SU-DHL-6 (cell line): ENCODE data around the gene MPRIP.

Source experiments
- H2AFZ ChIP-seq: fragments of 200-600 bp; sonication (generic); 2 replicates; pipeline ENCODE4 v1.6.1; 2014; ENCODE audit warnings: low read depth, mild to moderate bottlenecking, moderate library complexity, mixed read lengths, antibody characterized with exemption, low read length; ENCODE audit not compliant: severe bottlenecking
- H3F3A ChIP-seq: fragments of 200-600 bp; shearing (Covaris generic); 2 replicates; pipeline ENCODE4 v1.6.0; 2016; ENCODE audit warnings: antibody characterized with exemption, mild to moderate bottlenecking; ENCODE audit not compliant: insufficient read depth
- H3K27ac ChIP-seq: fragments of 200-600 bp; sonication (generic); 2 replicates; pipeline ENCODE4 v1.5.1; 2016; ENCODE audit warnings: low read depth, mild to moderate bottlenecking, low read length, moderate library complexity, mixed read lengths
- H3K27me3 ChIP-seq: fragments of 200-600 bp; sonication (generic), shearing (Covaris generic); 2 replicates; pipeline ENCODE4 v1.6.0; 2014; ENCODE audit warnings: mild to moderate bottlenecking, low read length
- H3K36me3 ChIP-seq: fragments of 200-600 bp; sonication (generic); 2 replicates; pipeline ENCODE4 v1.6.1; 2014; ENCODE audit warnings: mild to moderate bottlenecking, low read length, mixed read lengths
- H3K4me2 ChIP-seq: fragments of 300-600, 200-600 bp; shearing (Covaris generic), sonication (generic); 2 replicates; pipeline ENCODE4 v1.6.0; 2014; ENCODE audit warnings: low read length, low read depth, mild to moderate bottlenecking; ENCODE audit not compliant: poor library complexity, severe bottlenecking
- H3K4me3 ChIP-seq: fragments of 200-600 bp; sonication (generic); 2 replicates; pipeline ENCODE4 v1.5.1; 2014; ENCODE audit warnings: antibody characterized with exemption, low read length, mild to moderate bottlenecking, mixed read lengths; ENCODE audit not compliant: insufficient read depth, poor library complexity, severe bottlenecking
- H3K79me2 ChIP-seq: fragments of 200-600 bp; sonication (generic); 2 replicates; pipeline ENCODE4 v1.6.1; 2014; ENCODE audit warnings: mild to moderate bottlenecking, low read length, moderate library complexity; ENCODE audit not compliant: insufficient read depth
- H3K9ac ChIP-seq: fragments of 200-600 bp; sonication (generic); 2 replicates; pipeline ENCODE4 v1.7.0; 2014; ENCODE audit warnings: mild to moderate bottlenecking, low read length
- H3K9me2 ChIP-seq: fragments of 200-600 bp; sonication (generic); replicated peaks from 2 replicates; pipeline ENCODE4 v1.6.1; 2014; ENCODE audit warnings: low read length; ENCODE audit not compliant: insufficient read depth
- H3K9me3 ChIP-seq: fragments of 200-600 bp; sonication (generic); 2 replicates; pipeline ENCODE4 v1.6.1; 2014; ENCODE audit warnings: low read length, mixed read lengths; ENCODE audit not compliant: insufficient read depth
- H4K20me1 ChIP-seq: fragments of 200-600 bp; sonication (generic); 2 replicates; pipeline ENCODE4 v1.6.1; 2014; ENCODE audit warnings: low read depth, mild to moderate bottlenecking, antibody characterized with exemption, low read length, moderate library complexity, mixed read lengths
- EZH2phosphoT487 ChIP-seq: fragments of 200-600 bp; sonication (generic), shearing (Covaris generic); conservative IDR thresholded peaks from 2 replicates; pipeline ENCODE4 v1.6.1; 2018; ENCODE audit warnings: mild to moderate bottlenecking, antibody characterized with exemption, low read length, moderate library complexity, mixed read lengths
- TF ChIP-seq, protein P1 (sequence below): fragments of 200-600 bp; sonication (generic); IDR thresholded peaks from one replicate; pipeline ENCODE4 v1.5.1; 2017; ENCODE audit warnings: antibody characterized with exemption, mild to moderate bottlenecking, low read length, moderate library complexity; ENCODE audit not compliant: insufficient read depth, poor library complexity, severe bottlenecking

Gene MPRIP

DNA sequence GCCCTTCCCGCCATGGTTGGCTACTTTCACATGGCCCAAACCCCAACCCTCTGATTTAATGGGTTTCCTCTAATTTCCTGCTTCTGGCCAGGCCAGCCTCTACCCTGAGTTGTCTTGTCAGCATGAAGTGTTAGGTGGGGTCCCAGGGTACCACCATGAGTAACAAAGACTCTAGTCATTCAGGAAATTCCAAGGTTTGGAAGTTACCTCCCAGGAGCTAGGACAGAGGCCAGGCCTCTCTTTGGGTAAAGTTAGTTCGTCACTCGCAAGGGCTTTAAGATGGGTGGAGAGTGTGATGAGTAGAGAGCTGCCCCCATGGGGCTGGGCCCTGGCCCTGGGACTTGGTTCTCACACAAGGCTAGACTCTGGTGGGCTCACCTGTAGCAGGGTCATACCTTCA lies 109.3 kb downstream of the MPRIP start:
- H3K36me3 ChIP-seq: 0 out of 2 replicates have a peak, but pooled peaks cover 2% of the 10 kb centered on the region
- H3K27me3 ChIP-seq: no peaks in the 10 kb centered on the region
- no peak overlapping the region for H3K27ac ChIP-seq
- no peak overlapping the region for H2AFZ ChIP-seq
- no peak overlapping the region for H3K4me3 ChIP-seq
- H3K9me3 ChIP-seq: no peaks in the 10 kb centered on the region
- H3F3A ChIP-seq: no peaks in the 10 kb centered on the region
- no peak overlapping the region for H3K4me2 ChIP-seq
- H4K20me1 ChIP-seq: no peaks in the 10 kb centered on the region
- no peaks in the 10 kb centered on the region for H3K9me2 ChIP-seq
- H3K9ac ChIP-seq: no peak overlapping the region
- no peak for TF ChIP-seq EZH2phosphoT487
- TF ChIP-seq, protein P1, sequence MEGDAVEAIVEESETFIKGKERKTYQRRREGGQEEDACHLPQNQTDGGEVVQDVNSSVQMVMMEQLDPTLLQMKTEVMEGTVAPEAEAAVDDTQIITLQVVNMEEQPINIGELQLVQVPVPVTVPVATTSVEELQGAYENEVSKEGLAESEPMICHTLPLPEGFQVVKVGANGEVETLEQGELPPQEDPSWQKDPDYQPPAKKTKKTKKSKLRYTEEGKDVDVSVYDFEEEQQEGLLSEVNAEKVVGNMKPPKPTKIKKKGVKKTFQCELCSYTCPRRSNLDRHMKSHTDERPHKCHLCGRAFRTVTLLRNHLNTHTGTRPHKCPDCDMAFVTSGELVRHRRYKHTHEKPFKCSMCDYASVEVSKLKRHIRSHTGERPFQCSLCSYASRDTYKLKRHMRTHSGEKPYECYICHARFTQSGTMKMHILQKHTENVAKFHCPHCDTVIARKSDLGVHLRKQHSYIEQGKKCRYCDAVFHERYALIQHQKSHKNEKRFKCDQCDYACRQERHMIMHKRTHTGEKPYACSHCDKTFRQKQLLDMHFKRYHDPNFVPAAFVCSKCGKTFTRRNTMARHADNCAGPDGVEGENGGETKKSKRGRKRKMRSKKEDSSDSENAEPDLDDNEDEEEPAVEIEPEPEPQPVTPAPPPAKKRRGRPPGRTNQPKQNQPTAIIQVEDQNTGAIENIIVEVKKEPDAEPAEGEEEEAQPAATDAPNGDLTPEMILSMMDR: no peak
- H3K79me2 ChIP-seq: no peaks in the 10 kb centered on the region

DNA sequence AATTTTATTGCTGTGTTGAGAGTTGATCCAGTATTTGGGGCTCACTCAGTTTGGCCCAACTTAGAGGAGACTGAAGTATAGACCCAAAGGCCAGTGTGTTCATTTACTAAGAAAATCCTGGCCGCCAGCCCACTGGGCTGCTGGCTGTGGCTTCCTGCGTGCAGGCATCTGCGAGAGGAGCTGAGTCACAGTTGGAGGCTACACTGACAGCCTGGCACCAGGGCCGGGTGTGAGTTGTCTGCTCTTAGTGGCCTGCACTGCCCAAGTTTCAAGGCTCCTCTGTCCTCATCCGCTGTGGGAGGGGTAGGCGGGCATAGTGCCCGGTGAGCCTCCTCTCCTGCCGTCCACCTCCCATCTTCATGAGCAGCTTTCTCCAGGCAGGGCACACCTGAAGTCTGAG lies 109.7 kb downstream of the MPRIP start:
- H3K79me2 ChIP-seq: no peaks in the 10 kb centered on the region
- no peak overlapping the region for H2AFZ ChIP-seq
- H3F3A ChIP-seq: no peaks in the 10 kb centered on the region
- no peak overlapping the region for H3K9ac ChIP-seq
- no peaks in the 10 kb centered on the region for H3K9me2 ChIP-seq
- no peaks in the 10 kb centered on the region for H3K27me3 ChIP-seq
- H4K20me1 ChIP-seq: no peaks in the 10 kb centered on the region
- H3K4me3 ChIP-seq: no peak overlapping the region
- H3K9me3 ChIP-seq: no peaks in the 10 kb centered on the region
- H3K27ac ChIP-seq: no peak overlapping the region
- H3K36me3 ChIP-seq: 0 out of 2 replicates have a peak, but pooled peaks cover 2% of the 10 kb centered on the region
- TF ChIP-seq, protein P1: no peak
- TF ChIP-seq EZH2phosphoT487: no peak
- no peak overlapping the region for H3K4me2 ChIP-seq

DNA sequence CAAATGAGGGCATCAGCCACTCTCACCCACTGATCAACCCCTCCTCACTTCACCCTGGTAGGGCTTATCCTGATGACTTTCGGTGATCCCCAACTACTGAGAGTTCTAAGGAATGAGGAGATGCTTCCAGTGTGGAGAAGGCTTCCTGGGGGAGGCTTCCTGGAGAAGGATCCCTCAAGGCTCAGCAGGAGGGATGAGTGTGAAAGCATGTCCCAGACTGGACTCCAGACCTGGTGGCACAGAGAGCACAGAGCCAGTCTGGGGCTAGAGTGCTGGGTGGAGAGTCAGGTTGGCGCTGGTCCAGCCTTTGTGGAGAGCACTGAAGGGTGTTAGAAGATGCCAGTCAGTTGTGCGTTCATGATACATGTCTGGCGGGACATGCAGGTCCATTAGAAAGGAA lies 110.1 kb downstream of the MPRIP start:
- Histone ChIP-seq H4K20me1 (no peaks in the 10 kb centered on the region), H3K4me3 (no peak overlapping the region), H2AFZ (no peak overlapping the region), H3K9me3 (no peaks in the 10 kb centered on the region), H3K27me3 (no peaks in the 10 kb centered on the region), H3F3A (no peaks in the 10 kb centered on the region), H3K36me3 (0 out of 2 replicates have a peak, but pooled peaks cover 2% of the 10 kb centered on the region), H3K27ac (no peak overlapping the region), H3K9me2 (no peaks in the 10 kb centered on the region), H3K4me2 (no peak overlapping the region), H3K9ac (no peak overlapping the region), H3K79me2 (no peaks in the 10 kb centered on the region)
- TF ChIP-seq EZH2phosphoT487: no peak
- TF ChIP-seq, protein P1: no peak
